GM18526 (cell line): Measurements from ENCODE around the gene MFNG.

Source experiments
- POLR2A ChIP-seq: IDR thresholded peaks from 3 replicates; pipeline ENCODE4 v1.6.1; 2011; ENCODE audit not compliant: insufficient read length; ENCODE audit errors: extremely low read depth

MFNG gene

GRCh38 chr22:37419370-37419968 is 66.7 kb downstream of the MFNG start:
- TF ChIP-seq POLR2A, result no peak
